CD4-positive, alpha-beta T cell (primary cell): ENCODE data around the gene LAMA2. TPM values are rescaled to one million over a fixed set of nuclear protein-coding genes. Genes with fewer than 3 reads are reported as not detected.

Experiments used
- ATAC-seq: fragments of 200-7000 bp; cut with Tn5 transposase; one replicate; pipeline ENCODE4 v1.10.0; 2022; ENCODE audit warnings: mild to moderate bottlenecking; ENCODE audit not compliant: poor library complexity
- CTCF ChIA-PET: fragments of 350-600 bp; sonication (Branson Sonifier 250); formaldehyde crosslinking; loops from one replicate; lab custom pipeline; 2021; ENCODE audit warnings: antibody characterized with exemption, inconsistent platforms; lab: Charles Lee
- POLR2A ChIA-PET: fragments of 350-600 bp; sonication (Branson Sonifier 250); formaldehyde crosslinking; loops from one replicate; lab custom pipeline; 2021; ENCODE audit warnings: antibody characterized with exemption, inconsistent platforms; lab: Charles Lee
- DNase-seq, 14 experiments: peaks; one replicate each; pipeline ENCODE4 v3.0.0-alpha.2; 2013 to 2020; ENCODE audit warnings: mixed read lengths in 2 of 14
- H3K27ac ChIP-seq, 2 donors: one replicate each; pipeline versions ENCODE4 v1.5.1 to v1.7.0; 2013; ENCODE audit warnings: low read length in 2 of 2, low read depth in 1 of 2, mild to moderate bottlenecking in 1 of 2
- H3K27me3 ChIP-seq, 2 experiments: 1 replicate in 1 of 2; 2 replicates in 1 of 2; pipeline versions ENCODE4 v1.6.1 to v1.7.0; 2013; ENCODE audit warnings: low read length in 2 of 2, control low read depth in 1 of 2, mild to moderate bottlenecking in 1 of 2, moderate library complexity in 1 of 2; ENCODE audit not compliant: insufficient read depth in 2 of 2, control insufficient read depth in 1 of 2
- H3K36me3 ChIP-seq: one replicate; pipeline ENCODE4 v1.6.1; 2013; ENCODE audit warnings: low read length, control low read depth; ENCODE audit not compliant: insufficient read depth
- H3K4me1 ChIP-seq: one replicate; pipeline ENCODE4 v1.6.1; 2013; ENCODE audit warnings: low read length, control low read depth; ENCODE audit not compliant: insufficient read depth
- H3K4me3 ChIP-seq: one replicate; pipeline ENCODE4 v1.5.1; 2013; ENCODE audit warnings: mild to moderate bottlenecking, low read length, moderate library complexity
- H3K9me3 ChIP-seq, 2 experiments: 1 replicate in 1 of 2; 2 replicates in 1 of 2; pipeline versions ENCODE4 v1.6.1 to v1.7.0; 2013; ENCODE audit warnings: low read length in 2 of 2, mild to moderate bottlenecking in 2 of 2, control low read depth in 1 of 2, moderate library complexity in 1 of 2; ENCODE audit not compliant: control insufficient read depth in 1 of 2, insufficient read depth in 1 of 2
- H3K27ac Mint-ChIP-seq: one replicate; pipeline ENCODE4 v1.8.0; 2020; ENCODE audit warnings: mixed read lengths
- H3K27me3 Mint-ChIP-seq: one replicate; pipeline ENCODE4 v1.8.0; 2021; ENCODE audit warnings: mixed read lengths
- H3K36me3 Mint-ChIP-seq: one replicate; pipeline ENCODE4 v1.8.0; 2021; ENCODE audit warnings: low read depth, mixed read lengths
- H3K4me1 Mint-ChIP-seq: one replicate; pipeline ENCODE4 v1.8.0; 2021; ENCODE audit warnings: low read depth, mixed read lengths
- H3K4me3 Mint-ChIP-seq: one replicate; pipeline ENCODE4 v1.8.0; 2020; ENCODE audit warnings: mild to moderate bottlenecking, mixed read lengths
- H3K9me3 Mint-ChIP-seq: one replicate; pipeline ENCODE4 v1.8.0; 2020; ENCODE audit warnings: mixed read lengths
- intact Hi-C, 2 experiments: fragments of 100-400 bp; cut with DNase I in 1 of 2; cut with micrococcal nuclease in 1 of 2; formaldehyde crosslinking; loops; one replicate each; pipeline versions ENCODE4 v1.15.1 to v1.9.0; 2023 to 2025; cut with DNase I, micrococcal nuclease
- total RNA-seq, 174 experiments: library from RNA in 2 of 174; stranded (reverse) in 2 of 174; gene quantifications; one replicate each; pipeline ENCODE4 v1.2.3 and lab custom pipeline; 2021 to 2026
- TF ChIP-seq, protein P1 (sequence below): fragments of 200-600 bp; IDR thresholded peaks from one replicate; pipeline ENCODE4 v1.8.0; 2022; ENCODE audit warnings: antibody characterized with exemption, mild to moderate bottlenecking

Gene LAMA2
- total RNA-seq, 2 experiments from 2014 or later = 0.05 to 0.06 TPM

DNA sequence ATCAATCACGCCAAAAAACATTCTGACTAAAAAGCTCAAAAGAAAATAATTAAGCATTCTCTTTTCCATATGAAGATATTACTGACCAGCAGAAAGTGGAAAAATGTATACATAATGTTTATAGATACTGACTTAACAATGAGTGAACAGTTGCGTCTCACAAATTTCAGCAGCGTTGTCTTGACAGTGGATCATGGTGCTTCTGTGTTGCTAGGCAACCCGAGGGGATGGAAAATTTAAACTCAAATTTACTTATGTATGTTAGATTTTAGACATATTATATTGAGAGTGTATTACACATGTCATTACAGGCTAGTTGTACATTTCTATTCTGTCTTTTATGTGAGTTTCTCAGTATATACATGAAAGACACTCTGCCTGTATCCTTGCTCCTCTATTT lies 110.2 kb downstream of the LAMA2 start:
- H3K27ac ChIP-seq = no peak overlapping the region
- Mint-ChIP-seq H3K36me3 (no peaks in the 10 kb centered on the region), H3K4me1 (no peaks in the 10 kb centered on the region), H3K4me3 (no peak overlapping the region), H3K27me3 (no peaks in the 10 kb centered on the region), H3K27ac (no peak overlapping the region), H3K9me3 (peaks cover 7% of the 10 kb centered on the region)
- no peaks in the 10 kb centered on the region for H3K27me3 ChIP-seq
- no peaks in the 10 kb centered on the region for H3K36me3 ChIP-seq
- no peak overlapping the region for H3K4me3 ChIP-seq
- TF ChIP-seq, protein P1, sequence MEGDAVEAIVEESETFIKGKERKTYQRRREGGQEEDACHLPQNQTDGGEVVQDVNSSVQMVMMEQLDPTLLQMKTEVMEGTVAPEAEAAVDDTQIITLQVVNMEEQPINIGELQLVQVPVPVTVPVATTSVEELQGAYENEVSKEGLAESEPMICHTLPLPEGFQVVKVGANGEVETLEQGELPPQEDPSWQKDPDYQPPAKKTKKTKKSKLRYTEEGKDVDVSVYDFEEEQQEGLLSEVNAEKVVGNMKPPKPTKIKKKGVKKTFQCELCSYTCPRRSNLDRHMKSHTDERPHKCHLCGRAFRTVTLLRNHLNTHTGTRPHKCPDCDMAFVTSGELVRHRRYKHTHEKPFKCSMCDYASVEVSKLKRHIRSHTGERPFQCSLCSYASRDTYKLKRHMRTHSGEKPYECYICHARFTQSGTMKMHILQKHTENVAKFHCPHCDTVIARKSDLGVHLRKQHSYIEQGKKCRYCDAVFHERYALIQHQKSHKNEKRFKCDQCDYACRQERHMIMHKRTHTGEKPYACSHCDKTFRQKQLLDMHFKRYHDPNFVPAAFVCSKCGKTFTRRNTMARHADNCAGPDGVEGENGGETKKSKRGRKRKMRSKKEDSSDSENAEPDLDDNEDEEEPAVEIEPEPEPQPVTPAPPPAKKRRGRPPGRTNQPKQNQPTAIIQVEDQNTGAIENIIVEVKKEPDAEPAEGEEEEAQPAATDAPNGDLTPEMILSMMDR = no peak
- intact Hi-C loops = no loop called here
- H3K4me1 ChIP-seq = no peaks in the 10 kb centered on the region
- POLR2A ChIA-PET = no interaction called here
- ATAC-seq = no peak
- no peak for DNase-seq
- CTCF ChIA-PET = no interaction called here
- no peaks in the 10 kb centered on the region for H3K9me3 ChIP-seq

DNA sequence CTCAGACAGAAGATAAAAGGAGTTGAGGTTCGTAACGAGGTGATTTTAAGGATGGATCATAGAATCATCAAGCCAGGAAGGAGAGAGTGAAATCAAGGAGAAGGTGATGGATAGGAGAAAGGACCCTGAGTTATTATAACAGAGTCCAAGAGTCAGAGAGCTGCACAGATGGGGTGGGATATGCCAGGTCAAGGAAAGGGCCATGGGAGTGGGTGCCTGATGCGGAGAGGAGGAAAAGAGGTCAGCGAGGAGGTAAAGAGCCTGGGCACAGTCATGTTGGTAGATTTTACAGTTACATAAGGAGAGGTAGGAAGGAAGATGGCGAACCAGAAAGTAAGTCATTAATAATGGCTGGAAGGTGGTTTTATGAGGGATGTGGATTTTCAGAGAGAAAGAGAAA lies 114.9 kb downstream of the LAMA2 start:
- TF ChIP-seq, protein P1 = no peak
- Mint-ChIP-seq H3K36me3 (no peaks in the 10 kb centered on the region), H3K27me3 (no peaks in the 10 kb centered on the region), H3K4me1 (no peaks in the 10 kb centered on the region), H3K27ac (no peak overlapping the region), H3K4me3 (no peak overlapping the region), H3K9me3 (peaks cover 8% of the 10 kb centered on the region)
- Histone ChIP-seq H3K27me3 (no peaks in the 10 kb centered on the region), H3K4me3 (no peak overlapping the region), H3K4me1 (no peaks in the 10 kb centered on the region), H3K27ac (no peak overlapping the region), H3K9me3 (no peaks in the 10 kb centered on the region), H3K36me3 (no peaks in the 10 kb centered on the region)
- POLR2A ChIA-PET = no interaction called here
- CTCF ChIA-PET = no interaction called here
- DNase-seq = no peak
- intact Hi-C loops = no loop called here
- ATAC-seq = no peak

DNA sequence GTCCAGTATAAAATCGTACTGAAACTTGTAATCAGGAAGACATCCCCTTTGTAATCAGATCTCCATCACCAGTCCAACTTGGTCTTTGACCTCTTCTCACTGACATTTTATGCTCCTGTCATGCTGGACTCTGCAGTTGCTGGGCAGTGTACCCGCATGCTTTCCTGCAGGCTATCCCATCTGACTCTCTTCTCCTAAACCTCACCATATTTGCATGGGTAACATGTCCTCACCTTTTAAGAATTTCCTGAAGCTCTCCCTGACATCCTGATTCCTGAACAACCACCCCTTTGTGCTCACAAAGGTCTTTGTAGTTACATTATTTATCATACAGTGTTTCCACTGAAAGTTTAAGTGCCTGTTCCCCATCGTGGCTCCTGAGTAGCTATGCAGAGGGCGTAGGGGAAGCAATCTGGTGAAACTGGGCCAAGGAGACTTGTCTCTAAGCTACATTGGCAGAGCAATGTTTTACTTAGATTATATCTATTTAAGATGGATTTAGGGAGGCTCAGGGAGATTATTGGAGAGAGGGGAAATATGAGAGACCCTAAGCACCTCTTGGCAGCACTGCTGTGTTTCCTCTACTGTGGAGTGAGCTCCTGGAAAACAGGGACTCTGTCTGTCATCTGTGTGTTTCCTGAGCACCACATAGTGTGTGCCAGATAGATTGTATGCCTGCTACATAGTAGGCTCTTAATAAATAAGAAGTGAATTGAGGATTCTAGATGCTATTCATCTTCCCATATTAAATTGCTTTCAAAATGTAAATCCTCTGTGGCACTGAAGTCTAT lies 124.0 kb downstream of the LAMA2 start:
- no peak for ATAC-seq
- Histone ChIP-seq H3K4me1 (no peaks in the 10 kb centered on the region), H3K27me3 (no peaks in the 10 kb centered on the region), H3K27ac (no peak overlapping the region), H3K4me3 (no peak overlapping the region), H3K36me3 (no peaks in the 10 kb centered on the region), H3K9me3 (no peaks in the 10 kb centered on the region)
- no peaks in the 10 kb centered on the region for H3K4me1 Mint-ChIP-seq
- ChIA-PET CTCF (interaction anchor here (0.8 kb wide), 1 partner anchor 21 kb away, joined by 3 read pairs; no protein-coding TSS in a partner anchor), POLR2A (no interaction called here)
- no peaks in the 10 kb centered on the region for H3K9me3 Mint-ChIP-seq
- TF ChIP-seq, protein P1 = no peak
- DNase-seq = no peak
- intact Hi-C loops = no loop called here
- H3K27ac Mint-ChIP-seq = no peak overlapping the region
- H3K36me3 Mint-ChIP-seq = no peaks in the 10 kb centered on the region
- no peak overlapping the region for H3K4me3 Mint-ChIP-seq
- H3K27me3 Mint-ChIP-seq = peaks cover 3% of the 10 kb centered on the region
